A549 (cell line): ENCODE results near the gene PDE4D. TPM values are rescaled to one million over a fixed set of nuclear protein-coding genes. Genes with fewer than 3 reads are reported as not detected.
A peak's percentile ranks its signal among the peaks of the same experiment; 100 is the strongest.

Experiments
- ATAC-seq, 2 experiments: fragments of 200-7000 bp in 1 of 2; fragments of >200 bp in 1 of 2; cut with Nextera tagmentation in 1 of 2; cut with Tn5 transposase in 1 of 2; 3 replicates each; pipeline versions ENCODE4 v1.8.0 to v1.9.1; 2018 to 2020; ENCODE audit warnings: mild to moderate bottlenecking in 1 of 2, moderate library complexity in 1 of 2
- CTCF ChIA-PET: fragments of 300-600 bp; sonication (Branson Sonifier 250); formaldehyde crosslinking; extraction: SDS; loops from one replicate; lab custom pipeline; 2021; ENCODE audit warnings: antibody characterized with exemption, inconsistent platforms; lab: Yijun Ruan, JAX
- POLR2A ChIA-PET: fragments of 350-600 bp; formaldehyde crosslinking; extraction: SDS; loops from one replicate; lab custom pipeline; 2021; ENCODE audit warnings: antibody characterized with exemption, inconsistent platforms; lab: Yijun Ruan, JAX
- DNase-seq, 2 experiments: peaks; one replicate each; pipeline versions ENCODE4 v3.0.0 to v3.0.0-alpha.2; 2011 to 2016; ENCODE audit warnings: low read depth in 1 of 2, low spot score in 1 of 2
- FAIRE-seq: peaks from 2 replicates; lab custom pipeline; 2011; peaks lifted over from hg19 to GRCh38; lab: Jason Lieb, UNC
- H3K27ac ChIP-seq, 2 experiments: fragments of >200 bp; sonication (Bioruptor Twin); formaldehyde crosslinking; 3 replicates each; pipeline ENCODE4 v1.5.1; 2016 to 2017
- H3K4me1 ChIP-seq: fragments of >200 bp; sonication (Bioruptor Twin); formaldehyde crosslinking; 3 replicates; pipeline ENCODE4 v1.6.1; 2016
- H3K4me2 ChIP-seq: fragments of >200 bp; sonication (Bioruptor Twin); formaldehyde crosslinking; 3 replicates; pipeline ENCODE4 v1.6.1; 2016
- H3K4me3 ChIP-seq: fragments of >200 bp; sonication (Bioruptor Twin); formaldehyde crosslinking; 3 replicates; pipeline ENCODE4 v1.5.1; 2016
- H3K9me3 ChIP-seq: fragments of >200 bp; sonication (Bioruptor Twin); formaldehyde crosslinking; 3 replicates; pipeline ENCODE4 v1.6.1; 2016
- BHLHE40 ChIP-seq: IDR thresholded peaks from 2 replicates; pipeline ENCODE4 v1.6.1; 2012; ENCODE audit warnings: low read depth, low read length, inconsistent platforms
- CEBPB ChIP-seq, 2 experiments: fragments of >200 bp in 1 of 2; sonication (Bioruptor Twin) in 1 of 2; formaldehyde crosslinking in 1 of 2; IDR thresholded peaks; 2 replicates each; pipeline ENCODE4 v1.6.1; 2012 to 2016
- CHD2 ChIP-seq: fragments of 150-350 bp; IDR thresholded peaks from 2 replicates; pipeline ENCODE4 v1.6.1; 2014; ENCODE audit warnings: low read length; ENCODE audit not compliant: partially characterized antibody
- EHF ChIP-seq: fragments of 250-450 bp; sonication (Bioruptor Pico); IDR thresholded peaks from 2 replicates; pipeline ENCODE4 v1.5.0; 2020; ENCODE audit warnings: mild to moderate bottlenecking
- FOSB ChIP-seq: fragments of 250-450 bp; sonication (Bioruptor Pico); IDR thresholded peaks from 2 replicates; pipeline ENCODE4 v1.5.0; 2020; ENCODE audit warnings: mild to moderate bottlenecking, moderate library complexity
- FOSL2 ChIP-seq, 2 experiments: fragments of 450-650 bp in 1 of 2; fragments of >200 bp in 1 of 2; sonication (Bioruptor Twin) in 1 of 2; formaldehyde crosslinking; IDR thresholded peaks; 2 replicates each; pipeline versions ENCODE4 v1.5.0 to v1.6.1; 2016 to 2020; ENCODE audit warnings: mild to moderate bottlenecking in 1 of 2, moderate library complexity in 1 of 2
- GATA3 ChIP-seq: IDR thresholded peaks from 2 replicates; pipeline ENCODE4 v1.6.1; 2012; ENCODE audit warnings: borderline replicate concordance
- HDAC2 ChIP-seq: fragments of 200-600 bp; sonication (generic); IDR thresholded peaks from 2 replicates; pipeline ENCODE4 v1.6.1; 2016
- HEYL ChIP-seq: fragments of 250-450 bp; sonication (Bioruptor Pico); IDR thresholded peaks from 2 replicates; pipeline ENCODE4 v1.8.0; 2021; ENCODE audit warnings: mild to moderate bottlenecking, moderate library complexity
- JUN ChIP-seq, 2 experiments: fragments of >200 bp; sonication (Bioruptor Twin); formaldehyde crosslinking; IDR thresholded peaks; 2 replicates in 1 of 2; 3 replicates in 1 of 2; pipeline ENCODE4 v1.6.1; 2016 to 2017
- JUNB ChIP-seq: fragments of >200 bp; sonication (Bioruptor Twin); formaldehyde crosslinking; IDR thresholded peaks from 2 replicates; pipeline ENCODE4 v1.6.1; 2016
- KDM5A ChIP-seq: fragments of 200-600 bp; sonication (generic); IDR thresholded peaks from 2 replicates; pipeline ENCODE4 v1.6.1; 2016; ENCODE audit warnings: antibody characterized with exemption, mild to moderate bottlenecking
- MAX ChIP-seq: IDR thresholded peaks from 2 replicates; pipeline ENCODE4 v1.6.1; 2012
- NPAS2 ChIP-seq: fragments of 250-450 bp; sonication (Bioruptor Pico); IDR thresholded peaks from 2 replicates; pipeline ENCODE4 v1.8.0; 2022; ENCODE audit warnings: mild to moderate bottlenecking, moderate library complexity, borderline replicate concordance
- PBX3 ChIP-seq: IDR thresholded peaks from 2 replicates; pipeline ENCODE4 v1.6.1; 2012
- PHF8 ChIP-seq: fragments of 200-600 bp; sonication (generic); IDR thresholded peaks from 2 replicates; pipeline ENCODE4 v1.6.1; 2016; ENCODE audit warnings: low read depth, mild to moderate bottlenecking, antibody characterized with exemption, moderate library complexity, borderline replicate concordance
- POLR2AphosphoS2 ChIP-seq: conservative IDR thresholded peaks from 2 replicates; pipeline ENCODE4 v1.6.1; 2012; ENCODE audit warnings: low read length, improper control_type of control experiment, inconsistent platforms
- RAD21 ChIP-seq, 2 experiments: fragments of >200 bp in 1 of 2; sonication (Bioruptor Twin) in 1 of 2; formaldehyde crosslinking in 1 of 2; IDR thresholded peaks in 1 of 2; conservative IDR thresholded peaks in 1 of 2; 2 replicates in 1 of 2; 3 replicates in 1 of 2; pipeline ENCODE4 v1.6.1; 2012 to 2018; ENCODE audit warnings: inconsistent platforms in 1 of 2
- RARB ChIP-seq: fragments of 250-450 bp; sonication (Bioruptor Pico); IDR thresholded peaks from 2 replicates; pipeline ENCODE4 v1.8.0; 2021; ENCODE audit warnings: mild to moderate bottlenecking, moderate library complexity
- RCOR1 ChIP-seq: fragments of 150-350 bp; IDR thresholded peaks from 2 replicates; pipeline ENCODE4 v1.6.1; 2014; ENCODE audit warnings: antibody characterized with exemption, low read length, low read depth
- REST ChIP-seq: fragments of 200-600 bp; sonication (generic); IDR thresholded peaks from 2 replicates; pipeline ENCODE4 v1.6.1; 2016; ENCODE audit warnings: antibody characterized with exemption, mild to moderate bottlenecking, moderate library complexity
- RFX5 ChIP-seq: fragments of 450-650 bp; IDR thresholded peaks from 2 replicates; pipeline ENCODE4 v1.7.1; 2014; ENCODE audit warnings: antibody characterized with exemption, mild to moderate bottlenecking, moderate library complexity
- SMC3 ChIP-seq: fragments of >200 bp; sonication (Bioruptor Twin); formaldehyde crosslinking; IDR thresholded peaks from 3 replicates; pipeline ENCODE4 v1.6.1; 2018; ENCODE audit warnings: inconsistent platforms
- TFCP2L1 ChIP-seq: fragments of 250-450 bp; sonication (Bioruptor Pico); IDR thresholded peaks from 2 replicates; pipeline ENCODE4 v1.5.0; 2021; ENCODE audit warnings: mild to moderate bottlenecking
- ZNF302 ChIP-seq: fragments of 250-450 bp; sonication (Bioruptor Pico); IDR thresholded peaks from 2 replicates; pipeline ENCODE4 v1.9.0; 2021; ENCODE audit warnings: inconsistent platforms, mild to moderate bottlenecking, moderate library complexity
- ZSCAN20 ChIP-seq: fragments of 250-450 bp; sonication (Bioruptor Pico); IDR thresholded peaks from 2 replicates; pipeline ENCODE4 v1.8.0; 2022; ENCODE audit warnings: mild to moderate bottlenecking, moderate library complexity
- WGBS: methylation state at CpG from one replicate; pipeline ENCODE4 v1.1.6; 2017; ENCODE audit errors: missing lambda C conversion rate; 5-methylcytosine and 5-hydroxymethylcytosine counted together
- polyA plus RNA-seq, 4 experiments: library from polyadenylated mRNA; depleted of rRNA in 3 of 4; stranded (reverse); fragments of >200 nt; fragmentation: RNase III in 1 of 4; extraction: RNeasy Plus Mini Kit Qiagen cat#74134 plus additional on column Dnase treatment in 1 of 4; gene quantifications; 2 replicates in 3 of 4; 3 replicates in 1 of 4; pipeline ENCODE4 v1.2.3, GENCODE V29; 2011 to 2017

PDE4D gene
- polyA plus RNA-seq, 2 of the 4 experiments (the other 2 are of a cell fraction) = 74.0 to 213 TPM

- no peak for TF ChIP-seq REST
- TF ChIP-seq EHF (CRISPR knock-in tag) = no peak
- no peak for TF ChIP-seq HEYL
- TF ChIP-seq GATA3 = no peak
- no peak for TF ChIP-seq KDM5A
- Histone ChIP-seq H3K9me3 (no peaks in the 10 kb centered on the region), H3K4me1 (peaks cover 73% of the 10 kb centered on the region), H3K4me2 (peak overlapping the region; percentile 13; the same call in 1 of the 3 replicates), H3K4me3 (no peak overlapping the region), H3K27ac (no peak overlapping the region)
- no peak for FAIRE-seq
- DNase-seq = no peak
- POLR2A ChIA-PET = no interaction called here
- CTCF ChIA-PET = interaction anchor here (0.7 to 1.4 kb wide), 6 partner anchors 19 to 500 kb away, joined by 3 to 10 read pairs (median 4); no protein-coding TSS in a partner anchor
- no peak for ATAC-seq
Observed at GRCh38 chr5:59387127-59387526, 506.4 kb downstream of the PDE4D start.

GRCh38 chr5:59385700-59386099 is 507.8 kb downstream of the PDE4D start:
- no peak; a peak in 2 of 6 replicates for ATAC-seq
- POLR2A ChIA-PET = no interaction called here

GRCh38 chr5:59380350-59380951 is 513.1 kb downstream of the PDE4D start:
- peak overlapping the region; percentile 61 for H3K4me2 ChIP-seq
- FAIRE-seq (peak; percentile 96), DNase-seq (peak in 1 of 2 experiments; percentile 92), ATAC-seq (peak; percentile 84 to 86)
- peaks cover 58% of the 10 kb centered on the region for H3K4me1 ChIP-seq
- 0% methylated on average over 1 of the region's 1 CpG for WGBS
- peak overlapping the region; percentile 45 to 73 for H3K27ac ChIP-seq
- peaks cover 4% of the 10 kb centered on the region; the same call in 1 of the 3 replicates for H3K9me3 ChIP-seq
- ChIA-PET CTCF (interaction anchor here (0.6 to 2.3 kb wide), 43 partner anchors 8 to 880 kb away, joined by 3 to 40 read pairs (median 4); no protein-coding TSS in a partner anchor), POLR2A (interaction anchor here (0.6 to 0.7 kb wide), 4 partner anchors 110 to 301 kb away, joined by 5 to 9 read pairs (median 6); no protein-coding TSS in a partner anchor)
- no peak overlapping the region for H3K4me3 ChIP-seq
- no peak for TF ChIP-seq JUNB
- no peak for TF ChIP-seq RFX5
- TF ChIP-seq POLR2AphosphoS2 = no peak
- no peak for TF ChIP-seq NPAS2 (CRISPR knock-in tag)
- TF ChIP-seq MAX = peak; percentile 48; the same call in 1 of the 2 replicates
- no peak for TF ChIP-seq RCOR1
- no peak for TF ChIP-seq PHF8
- no peak for TF ChIP-seq PBX3
- TF ChIP-seq RAD21 (conservative IDR thresholded peaks at IDR 0.05 in 1 of 2, IDR thresholded peaks at IDR 0.05 in 1 of 2) = peak; percentile 78 to 83
- TF ChIP-seq TFCP2L1 (CRISPR knock-in tag) = no peak
- TF ChIP-seq FOSB (CRISPR knock-in tag) = no peak
- TF ChIP-seq FOSL2 (IDR thresholded peaks at IDR 0.05) = no peak
- no peak for TF ChIP-seq FOSL2 (CRISPR knock-in tag; IDR thresholded peaks at IDR 0.05)
- peak in 1 of 2 experiments; percentile 3; a peak in 1 of 4 replicates for TF ChIP-seq CEBPB (IDR thresholded peaks at IDR 0.05)
- no peak for TF ChIP-seq ZNF302 (CRISPR knock-in tag)
- no peak for TF ChIP-seq ZSCAN20 (CRISPR knock-in tag)
- no peak for TF ChIP-seq RARB (CRISPR knock-in tag)
- TF ChIP-seq JUN (IDR thresholded peaks at IDR 0.05) = peak in 1 of 2 experiments; percentile 27; a peak in 1 of 5 replicates
- TF ChIP-seq BHLHE40 = no peak
- peak; percentile 75 for TF ChIP-seq SMC3
- TF ChIP-seq HDAC2 = no peak

More at GRCh38 chr5:59385700-59386099, 507.8 kb downstream of the PDE4D start:
- Histone ChIP-seq H3K4me3 (no peak overlapping the region), H3K4me2 (peak overlapping the region; percentile 3; the same call in 1 of the 3 replicates), H3K27ac (peak overlapping the region; percentile 25 to 62; a peak in 5 of 6 replicates), H3K9me3 (no peaks in the 10 kb centered on the region), H3K4me1 (peaks cover 75% of the 10 kb centered on the region)
- CTCF ChIA-PET = interaction anchor here (2.2 kb wide), 1 partner anchor 197 kb away, joined by 9 read pairs; no protein-coding TSS in a partner anchor
- FAIRE-seq (no peak), DNase-seq (no peak)
- TF ChIP-seq RARB (CRISPR knock-in tag) (no peak), CHD2 (no peak)
- 98% methylated on average over 2 of the region's 2 CpGs for WGBS
